Measurements from ENCODE around the gene HOMER2. TPM values are rescaled to one million over a fixed set of nuclear protein-coding genes. Genes with fewer than 3 reads are reported as not detected.

The HOMER2 gene
- total RNA-seq, 1 donor from 2014 or later: 16.4 TPM

- intact Hi-C loops (cut with DNase I): no loop called here
- no peak overlapping the region for H3K4me3 ChIP-seq
- H3K27ac ChIP-seq: no peak overlapping the region
- H3K36me3 ChIP-seq: no peaks in the 10 kb centered on the region
- no peaks in the 10 kb centered on the region for H3K27me3 ChIP-seq
- H3K4me1 ChIP-seq: peaks cover 5% of the 10 kb centered on the region
- no peak for ATAC-seq
- H3K9me3 ChIP-seq: no peaks in the 10 kb centered on the region
- TF ChIP-seq CTCF (IDR thresholded peaks at IDR 0.05): no peak
- no peak for DNase-seq
These were observed 28.5 kb upstream of the HOMER2 start for GRCh38 chr15:82980981-82981380.

GRCh38 chr15:82979726-82980125, 27.2 kb upstream of the HOMER2 start:
- no peak for DNase-seq
- Histone ChIP-seq H3K36me3 (no peaks in the 10 kb centered on the region), H3K27ac (no peak overlapping the region), H3K4me1 (no peaks in the 10 kb centered on the region), H3K27me3 (no peaks in the 10 kb centered on the region), H3K9me3 (no peaks in the 10 kb centered on the region), H3K4me3 (no peak overlapping the region)
- TF ChIP-seq CTCF (IDR thresholded peaks at IDR 0.05): no peak
- intact Hi-C loops (cut with DNase I): no loop called here
- no peak for ATAC-seq

DNA sequence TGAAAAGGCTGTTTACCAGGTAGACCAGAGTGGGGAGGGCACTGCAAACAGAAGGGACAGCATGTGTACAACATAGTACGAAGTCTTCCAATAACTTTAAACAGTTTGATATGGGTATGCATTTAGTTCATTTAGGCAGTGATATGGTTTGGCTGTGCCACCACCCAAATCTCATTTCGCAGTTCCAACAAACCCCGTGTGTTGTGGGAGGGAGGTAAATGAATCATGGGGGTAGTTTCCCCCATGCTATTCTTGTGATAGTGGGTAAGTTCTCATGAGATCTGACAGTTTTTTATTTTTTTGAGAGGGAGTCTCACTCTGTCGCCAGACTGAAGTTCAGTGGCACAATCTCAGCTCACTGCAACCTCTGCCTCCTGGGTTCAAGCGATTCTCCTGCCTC, 25.9 kb upstream of the HOMER2 start:
- Histone ChIP-seq H3K27me3 (no peaks in the 10 kb centered on the region), H3K36me3 (no peaks in the 10 kb centered on the region), H3K4me1 (no peaks in the 10 kb centered on the region), H3K27ac (no peak overlapping the region), H3K9me3 (no peaks in the 10 kb centered on the region), H3K4me3 (no peak overlapping the region)
- intact Hi-C loops (cut with DNase I): no loop called here
- DNase-seq: no peak
- ATAC-seq: no peak
- no peak for TF ChIP-seq CTCF (IDR thresholded peaks at IDR 0.05)

DNA sequence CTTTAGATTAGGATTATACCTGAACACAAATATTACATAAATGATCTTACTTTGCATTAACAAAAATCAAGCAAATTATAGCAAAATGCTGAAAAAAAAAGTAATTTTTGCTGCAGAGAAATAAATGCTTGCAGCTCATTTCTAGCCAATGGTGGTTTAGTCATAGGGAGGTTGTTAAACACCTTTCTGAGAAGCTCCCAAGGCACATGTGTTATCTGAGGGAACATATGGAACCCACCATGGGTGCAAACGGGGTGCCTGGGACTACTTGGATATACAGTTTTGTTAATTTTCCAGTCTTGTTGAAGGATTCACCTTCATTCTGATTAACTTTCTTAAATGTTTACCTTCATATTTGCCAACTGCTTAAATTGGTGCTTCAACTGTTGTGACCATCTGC, 24.6 kb upstream of the HOMER2 start:
- no peaks in the 10 kb centered on the region for H3K9me3 ChIP-seq
- H3K4me1 ChIP-seq: no peaks in the 10 kb centered on the region
- H3K4me3 ChIP-seq: no peak overlapping the region
- H3K27ac ChIP-seq: no peak overlapping the region
- intact Hi-C loops (cut with DNase I): no loop called here
- no peak for TF ChIP-seq CTCF (IDR thresholded peaks at IDR 0.05)
- no peaks in the 10 kb centered on the region for H3K27me3 ChIP-seq
- H3K36me3 ChIP-seq: no peaks in the 10 kb centered on the region
- DNase-seq (no peak), ATAC-seq (no peak)

DNA sequence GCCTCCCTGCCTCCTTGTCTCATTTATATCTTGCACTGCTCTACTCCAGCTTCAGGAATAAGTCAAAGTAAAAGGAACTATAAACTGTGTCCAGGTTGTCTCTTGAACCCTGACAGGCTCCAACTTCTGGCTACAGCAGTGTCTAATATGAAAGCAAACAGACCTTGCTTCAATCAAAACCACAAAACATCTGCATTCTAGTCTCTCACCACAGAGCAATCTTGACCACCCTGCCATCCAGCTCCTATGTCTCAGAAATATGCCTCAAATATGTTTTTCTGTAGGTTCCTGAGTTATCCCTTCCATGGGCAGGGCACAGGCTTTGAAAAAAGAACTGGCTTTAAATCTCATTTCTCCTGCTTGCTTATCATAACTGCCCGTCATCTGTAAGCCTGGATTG, 20.5 kb upstream of the HOMER2 start:
- ATAC-seq (no peak), DNase-seq (no peak)
- Histone ChIP-seq H3K36me3 (no peaks in the 10 kb centered on the region), H3K27ac (no peak overlapping the region), H3K4me3 (no peak overlapping the region), H3K27me3 (no peaks in the 10 kb centered on the region), H3K4me1 (no peaks in the 10 kb centered on the region), H3K9me3 (no peaks in the 10 kb centered on the region)
- TF ChIP-seq CTCF (IDR thresholded peaks at IDR 0.05): no peak
- intact Hi-C loops (cut with DNase I): no loop called here

- DNase-seq (no peak), ATAC-seq (no peak)
- Histone ChIP-seq H3K9me3 (no peaks in the 10 kb centered on the region), H3K4me3 (no peak overlapping the region), H3K27me3 (no peaks in the 10 kb centered on the region), H3K36me3 (no peaks in the 10 kb centered on the region), H3K27ac (no peak overlapping the region), H3K4me1 (no peaks in the 10 kb centered on the region)
- TF ChIP-seq CTCF (IDR thresholded peaks at IDR 0.05): no peak
- intact Hi-C loops (cut with DNase I): no loop called here
These were observed 18.9 kb upstream of the HOMER2 start for GRCh38 chr15:82971218-82971984.

Measured in upper lobe of right lung (tissue), 1 donor.